DOHH2 (cell line): ENCODE results near the gene HDX.

Source experiments
- CTCF ChIP-seq: fragments of 200-600 bp; sonication (generic); IDR thresholded peaks from one replicate; pipeline ENCODE4 v1.5.1; 2014; ENCODE audit warnings: antibody characterized with exemption, mild to moderate bottlenecking, low read depth, low read length; ENCODE audit not compliant: poor library complexity, severe bottlenecking
- EZH2phosphoT487 ChIP-seq: fragments of 200-600 bp; sonication (generic); IDR thresholded peaks from 2 replicates; pipeline ENCODE4 v1.6.1; 2017; ENCODE audit warnings: borderline replicate concordance, mild to moderate bottlenecking, antibody characterized with exemption, low read length, moderate library complexity, mixed read lengths

- TF ChIP-seq CTCF, result no peak
- TF ChIP-seq EZH2phosphoT487, result no peak
These were observed 25.1 kb downstream of the HDX start for GRCh38 chrX:84477114-84477513.
